SK-N-SH (cell line): ENCODE data around the gene BRAT1. TPM values are rescaled to one million over a fixed set of nuclear protein-coding genes. Genes with fewer than 3 reads are reported as not detected.

ENCODE experiments used
- CTCF ChIA-PET: fragments of 300-600, 350-600 bp; formaldehyde crosslinking; extraction: SDS; loops from one replicate; lab custom pipeline; 2021; lab: Yijun Ruan, JAX
- POLR2A ChIA-PET: fragments of 350-600 bp; sonication (Branson Sonifier 250); formaldehyde crosslinking; extraction: SDS; loops from one replicate; lab custom pipeline; 2020; ENCODE audit warnings: antibody characterized with exemption, inconsistent platforms; lab: Yijun Ruan, JAX
- DNase-seq: peaks from one replicate; pipeline ENCODE4 v3.0.0; 2012
- H2AFZ ChIP-seq: fragments of 200-600 bp; sonication (generic); 2 replicates; pipeline ENCODE4 v1.8.1; 2016; ENCODE audit warnings: antibody characterized with exemption, mild to moderate bottlenecking, low read depth
- H3F3A ChIP-seq: fragments of 200-600 bp; sonication (generic); replicated peaks from 2 replicates; pipeline ENCODE3; 2016; ENCODE audit warnings: antibody characterized with exemption, mild to moderate bottlenecking; ENCODE audit not compliant: insufficient read depth
- H3K27ac ChIP-seq, 2 experiments: fragments of 200-500 bp in 1 of 2; fragments of 200-600 bp in 1 of 2; sonication (Bioruptor generic) in 1 of 2; sonication (generic), shearing (Covaris generic) in 1 of 2; 2 replicates each; pipeline versions ENCODE4 v1.5.1 to v1.6.1; 2014 to 2016; ENCODE audit warnings: low read depth in 2 of 2, inconsistent platforms in 1 of 2, low read length in 1 of 2, mild to moderate bottlenecking in 1 of 2, mixed read lengths in 1 of 2
- H3K27me3 ChIP-seq: fragments of 200-600 bp; sonication (generic), shearing (Covaris generic); 2 replicates; pipeline ENCODE4 v1.6.1; 2016; ENCODE audit warnings: mixed run types; ENCODE audit not compliant: insufficient read depth
- H3K36me3 ChIP-seq, 2 experiments: fragments of 200-500 bp in 1 of 2; fragments of 200-600 bp in 1 of 2; sonication (Bioruptor generic) in 1 of 2; sonication (generic) in 1 of 2; replicated peaks in 1 of 2; 2 replicates each; pipeline versions ENCODE3 to v1.5.1; 2014 to 2016; ENCODE audit warnings: low read length in 1 of 2, mild to moderate bottlenecking in 1 of 2; ENCODE audit not compliant: insufficient read depth in 2 of 2, control insufficient read depth in 1 of 2
- H3K4me1 ChIP-seq, 2 experiments: fragments of 200-500 bp in 1 of 2; fragments of 200-600 bp in 1 of 2; sonication (Bioruptor generic) in 1 of 2; sonication (generic), shearing (Covaris generic) in 1 of 2; 2 replicates each; pipeline versions ENCODE4 v1.5.1 to v1.6.1; 2014 to 2016; ENCODE audit warnings: low read depth in 1 of 2, low read length in 1 of 2, mixed run types in 1 of 2; ENCODE audit not compliant: insufficient read depth in 2 of 2, control insufficient read depth in 1 of 2
- H3K4me2 ChIP-seq: fragments of 200-600 bp; sonication (generic), shearing (Covaris generic); 2 replicates; pipeline ENCODE4 v1.6.1; 2017; ENCODE audit warnings: mixed run types
- H3K4me3 ChIP-seq, 2 experiments: fragments of 200-500 bp in 1 of 2; fragments of 200-600 bp in 1 of 2; sonication (Bioruptor generic) in 1 of 2; sonication (generic), shearing (Covaris generic) in 1 of 2; 2 replicates each; pipeline versions ENCODE4 v1.5.1 to v1.8.1; 2014 to 2016; ENCODE audit warnings: low read depth in 2 of 2, inconsistent platforms in 1 of 2, low read length in 1 of 2, mild to moderate bottlenecking in 1 of 2, mixed read lengths in 1 of 2, moderate library complexity in 1 of 2
- H3K79me2 ChIP-seq: fragments of 200-600 bp; sonication (generic); 2 replicates; pipeline ENCODE4 v1.8.1; 2017; ENCODE audit warnings: mild to moderate bottlenecking; ENCODE audit not compliant: insufficient read depth
- H3K9ac ChIP-seq: fragments of 200-600 bp; sonication (generic); 2 replicates; pipeline ENCODE4 v1.6.1; 2017; ENCODE audit warnings: mixed run types
- H3K9me2 ChIP-seq: fragments of 200-600 bp; sonication (generic); 2 replicates; pipeline ENCODE4 v1.6.1; 2017; ENCODE audit warnings: mixed run types
- H3K9me3 ChIP-seq: fragments of 200-600 bp; sonication (generic); 2 replicates; pipeline ENCODE4 v1.6.1; 2017; ENCODE audit warnings: mixed run types, mild to moderate bottlenecking, moderate library complexity
- H4K20me1 ChIP-seq: fragments of 200-600 bp; sonication (generic); 2 replicates; pipeline ENCODE4 v1.6.1; 2017; ENCODE audit warnings: mild to moderate bottlenecking, mixed run types; ENCODE audit not compliant: insufficient read depth
- CHD2 ChIP-seq: fragments of 150-350 bp; IDR thresholded peaks from 2 replicates; pipeline ENCODE4 v1.6.1; 2018; ENCODE audit warnings: low read length; ENCODE audit not compliant: partially characterized antibody
- ELF1 ChIP-seq: IDR thresholded peaks from 2 replicates; pipeline ENCODE4 v1.4.0; 2012
- EZH2phosphoT487 ChIP-seq: fragments of 200-600 bp; sonication (generic); IDR thresholded peaks from 2 replicates; pipeline ENCODE4 v1.6.1; 2017; ENCODE audit warnings: low read depth, mixed run types, mild to moderate bottlenecking, antibody characterized with exemption, moderate library complexity, borderline replicate concordance
- FOSL2 ChIP-seq: IDR thresholded peaks from 2 replicates; pipeline ENCODE4 v1.4.0; 2012; ENCODE audit warnings: low read depth, mild to moderate bottlenecking, moderate library complexity, borderline replicate concordance
- FOXM1 ChIP-seq: IDR thresholded peaks from 2 replicates; pipeline ENCODE4 v1.4.0; 2012; ENCODE audit warnings: low read depth, mild to moderate bottlenecking
- GABPA ChIP-seq: IDR thresholded peaks from 2 replicates; pipeline ENCODE4 v1.4.0; 2012; ENCODE audit warnings: low read depth, mild to moderate bottlenecking
- JUND ChIP-seq: IDR thresholded peaks from 2 replicates; pipeline ENCODE4 v1.4.0; 2012
- MXI1 ChIP-seq: IDR thresholded peaks from 2 replicates; pipeline ENCODE4 v1.6.1; 2012; ENCODE audit warnings: mild to moderate bottlenecking, low read depth, low read length, improper control_type of control experiment
- RAD21 ChIP-seq: IDR thresholded peaks from 2 replicates; pipeline ENCODE4 v1.6.1; 2012; ENCODE audit warnings: mild to moderate bottlenecking, low read length
- RCOR1 ChIP-seq: fragments of 150-350 bp; IDR thresholded peaks from 2 replicates; pipeline ENCODE4 v1.6.1; 2017; ENCODE audit warnings: antibody characterized with exemption, low read length
- RFX5 ChIP-seq: IDR thresholded peaks from 2 replicates; pipeline ENCODE4 v1.6.1; 2012; ENCODE audit warnings: mild to moderate bottlenecking, improper control_type of control experiment, low read length
- SIN3A ChIP-seq: IDR thresholded peaks from 2 replicates; pipeline ENCODE4 v1.6.1; 2012; ENCODE audit warnings: low read depth, mild to moderate bottlenecking, low read length, moderate library complexity, borderline replicate concordance
- TCF12 ChIP-seq: IDR thresholded peaks from 2 replicates; pipeline ENCODE4 v1.4.0; 2012
- WGBS: methylation state at CpG from one replicate; pipeline ENCODE4 v1.1.6; 2017; ENCODE audit warnings: low lambda C conversion rate; 5-methylcytosine and 5-hydroxymethylcytosine counted together
- polyA plus RNA-seq, 3 experiments: library from polyadenylated mRNA; depleted of rRNA; stranded (reverse); fragments of >200 nt; gene quantifications; 2 replicates each; pipeline ENCODE4 v1.2.3, GENCODE V29; 2012
- TF ChIP-seq, protein P1 (sequence below): IDR thresholded peaks from 2 replicates; pipeline ENCODE4 v1.4.0; 2012; ENCODE audit warnings: low read depth
- TF ChIP-seq, protein P2 (sequence below): IDR thresholded peaks from 2 replicates; pipeline ENCODE4 v1.6.1; 2012; ENCODE audit warnings: mild to moderate bottlenecking, low read depth, low read length, moderate library complexity
- TF ChIP-seq, protein P3 (sequence below): fragments of 150-350 bp; IDR thresholded peaks from 2 replicates; pipeline ENCODE4 v1.6.1; 2016; ENCODE audit warnings: mild to moderate bottlenecking, low read depth, low read length
- TF ChIP-seq, protein P4 (sequence below): IDR thresholded peaks from 2 replicates; pipeline ENCODE4 v1.4.0; 2012; ENCODE audit warnings: low read depth, borderline replicate concordance

BRAT1 gene
- polyA plus RNA-seq, 1 of the 3 experiments (the other 2 are of a cell fraction) = 36.2 TPM

DNA sequence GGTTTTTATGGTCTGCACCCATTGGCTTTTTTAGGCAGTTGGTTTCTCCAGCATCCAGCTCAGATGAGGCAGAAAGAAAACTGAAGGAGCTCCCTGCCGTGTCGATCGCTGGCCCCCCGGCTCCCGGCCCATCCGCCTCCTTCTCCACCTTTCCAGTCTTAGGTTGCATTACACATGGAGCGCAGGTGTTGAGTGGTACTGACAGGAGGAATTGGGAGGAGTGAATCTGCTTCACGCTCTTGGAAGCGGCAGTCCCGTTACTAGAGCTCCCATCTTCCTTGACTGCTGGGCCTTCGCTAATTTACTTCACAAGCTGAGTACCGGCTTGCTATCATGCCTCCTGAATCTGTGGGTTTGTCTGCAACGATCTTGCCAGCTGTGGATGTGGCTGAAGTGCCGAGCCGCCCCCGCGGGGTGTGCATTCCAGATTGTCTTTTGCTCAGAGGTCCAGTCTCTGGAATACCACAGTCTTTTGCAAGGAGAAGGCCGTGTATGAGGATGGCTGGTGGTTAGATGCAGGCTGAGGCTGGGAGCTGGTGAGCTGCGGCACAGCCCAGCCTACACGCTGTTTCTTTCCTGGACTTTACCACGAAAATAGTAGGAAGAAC lies 20.5 kb upstream of the BRAT1 start (continued):
- TF ChIP-seq MXI1 (no peak), RAD21 (no peak), TCF12 (no peak)

DNA sequence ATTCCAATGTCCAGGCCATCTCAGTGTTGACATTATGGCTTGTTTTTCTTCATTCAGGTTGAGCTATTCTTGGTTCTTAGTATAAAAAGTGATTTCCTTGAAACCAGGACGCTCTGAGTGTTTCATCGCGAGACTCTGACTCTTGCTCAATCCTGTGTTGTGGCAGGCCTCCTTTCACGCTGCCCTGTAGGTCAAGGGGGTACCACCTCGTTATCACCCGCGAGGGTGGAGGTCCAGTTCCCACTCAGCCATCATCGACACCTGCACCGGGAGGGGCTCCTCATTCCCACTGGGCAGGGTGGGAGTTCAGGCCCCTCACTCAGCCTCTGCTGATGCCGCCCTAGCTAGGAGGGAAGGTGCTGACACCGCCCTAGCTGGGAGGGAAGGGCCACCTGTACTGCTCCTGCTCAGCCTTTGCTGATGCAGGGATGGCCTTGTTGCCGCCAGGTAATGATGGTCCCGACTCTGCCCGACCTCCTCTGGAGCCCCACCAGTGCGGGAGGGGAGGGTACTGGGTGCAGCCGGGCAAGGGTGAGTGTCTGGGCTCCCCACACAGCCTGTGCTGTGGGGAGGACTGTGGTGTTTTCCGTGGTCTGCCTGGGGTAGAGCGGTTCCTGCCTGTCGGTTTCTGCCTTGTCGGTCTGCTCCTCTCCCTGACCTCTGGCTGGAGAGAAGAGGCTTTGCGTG lies 19.9 kb upstream of the BRAT1 start:
- TF ChIP-seq SIN3A (no peak), EZH2phosphoT487 (no peak), RAD21 (no peak), RFX5 (no peak), GABPA (no peak), RCOR1 (no peak), ELF1 (no peak), CHD2 (no peak), JUND (no peak), FOSL2 (no peak), FOXM1 (no peak), TCF12 (no peak)
- TF ChIP-seq, protein P1, sequence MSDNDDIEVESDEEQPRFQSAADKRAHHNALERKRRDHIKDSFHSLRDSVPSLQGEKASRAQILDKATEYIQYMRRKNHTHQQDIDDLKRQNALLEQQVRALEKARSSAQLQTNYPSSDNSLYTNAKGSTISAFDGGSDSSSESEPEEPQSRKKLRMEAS = no peak
- TF ChIP-seq, protein P2, sequence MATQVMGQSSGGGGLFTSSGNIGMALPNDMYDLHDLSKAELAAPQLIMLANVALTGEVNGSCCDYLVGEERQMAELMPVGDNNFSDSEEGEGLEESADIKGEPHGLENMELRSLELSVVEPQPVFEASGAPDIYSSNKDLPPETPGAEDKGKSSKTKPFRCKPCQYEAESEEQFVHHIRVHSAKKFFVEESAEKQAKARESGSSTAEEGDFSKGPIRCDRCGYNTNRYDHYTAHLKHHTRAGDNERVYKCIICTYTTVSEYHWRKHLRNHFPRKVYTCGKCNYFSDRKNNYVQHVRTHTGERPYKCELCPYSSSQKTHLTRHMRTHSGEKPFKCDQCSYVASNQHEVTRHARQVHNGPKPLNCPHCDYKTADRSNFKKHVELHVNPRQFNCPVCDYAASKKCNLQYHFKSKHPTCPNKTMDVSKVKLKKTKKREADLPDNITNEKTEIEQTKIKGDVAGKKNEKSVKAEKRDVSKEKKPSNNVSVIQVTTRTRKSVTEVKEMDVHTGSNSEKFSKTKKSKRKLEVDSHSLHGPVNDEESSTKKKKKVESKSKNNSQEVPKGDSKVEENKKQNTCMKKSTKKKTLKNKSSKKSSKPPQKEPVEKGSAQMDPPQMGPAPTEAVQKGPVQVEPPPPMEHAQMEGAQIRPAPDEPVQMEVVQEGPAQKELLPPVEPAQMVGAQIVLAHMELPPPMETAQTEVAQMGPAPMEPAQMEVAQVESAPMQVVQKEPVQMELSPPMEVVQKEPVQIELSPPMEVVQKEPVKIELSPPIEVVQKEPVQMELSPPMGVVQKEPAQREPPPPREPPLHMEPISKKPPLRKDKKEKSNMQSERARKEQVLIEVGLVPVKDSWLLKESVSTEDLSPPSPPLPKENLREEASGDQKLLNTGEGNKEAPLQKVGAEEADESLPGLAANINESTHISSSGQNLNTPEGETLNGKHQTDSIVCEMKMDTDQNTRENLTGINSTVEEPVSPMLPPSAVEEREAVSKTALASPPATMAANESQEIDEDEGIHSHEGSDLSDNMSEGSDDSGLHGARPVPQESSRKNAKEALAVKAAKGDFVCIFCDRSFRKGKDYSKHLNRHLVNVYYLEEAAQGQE = no peak
- TF ChIP-seq, protein P3, sequence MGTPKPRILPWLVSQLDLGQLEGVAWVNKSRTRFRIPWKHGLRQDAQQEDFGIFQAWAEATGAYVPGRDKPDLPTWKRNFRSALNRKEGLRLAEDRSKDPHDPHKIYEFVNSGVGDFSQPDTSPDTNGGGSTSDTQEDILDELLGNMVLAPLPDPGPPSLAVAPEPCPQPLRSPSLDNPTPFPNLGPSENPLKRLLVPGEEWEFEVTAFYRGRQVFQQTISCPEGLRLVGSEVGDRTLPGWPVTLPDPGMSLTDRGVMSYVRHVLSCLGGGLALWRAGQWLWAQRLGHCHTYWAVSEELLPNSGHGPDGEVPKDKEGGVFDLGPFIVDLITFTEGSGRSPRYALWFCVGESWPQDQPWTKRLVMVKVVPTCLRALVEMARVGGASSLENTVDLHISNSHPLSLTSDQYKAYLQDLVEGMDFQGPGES = no peak
- TF ChIP-seq, protein P4, sequence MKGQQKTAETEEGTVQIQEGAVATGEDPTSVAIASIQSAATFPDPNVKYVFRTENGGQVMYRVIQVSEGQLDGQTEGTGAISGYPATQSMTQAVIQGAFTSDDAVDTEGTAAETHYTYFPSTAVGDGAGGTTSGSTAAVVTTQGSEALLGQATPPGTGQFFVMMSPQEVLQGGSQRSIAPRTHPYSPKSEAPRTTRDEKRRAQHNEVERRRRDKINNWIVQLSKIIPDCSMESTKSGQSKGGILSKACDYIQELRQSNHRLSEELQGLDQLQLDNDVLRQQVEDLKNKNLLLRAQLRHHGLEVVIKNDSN = no peak
- H3K9ac ChIP-seq = no peak overlapping the region
- H3K4me1 ChIP-seq = no peaks in the 10 kb centered on the region
- no peaks in the 10 kb centered on the region for H3K9me3 ChIP-seq
- H3F3A ChIP-seq = no peaks in the 10 kb centered on the region
- peaks cover 3 to 27% of the 10 kb centered on the region in 2 experiments for H3K36me3 ChIP-seq
- no peaks in the 10 kb centered on the region for H3K27me3 ChIP-seq
- no peak overlapping the region for H3K4me3 ChIP-seq
- 93% methylated on average over 21 of the region's 21 CpGs for WGBS
- CTCF ChIA-PET = interaction anchor here (1.5 to 2.7 kb wide), 5 partner anchors 8 to 106 kb away, joined by 5 to 10 read pairs (median 6); no protein-coding TSS in a partner anchor
- H3K9me2 ChIP-seq = no peaks in the 10 kb centered on the region
- H3K79me2 ChIP-seq = 0 out of 2 replicates have a peak, but pooled peaks cover 5% of the 10 kb centered on the region
- no peaks in the 10 kb centered on the region for H4K20me1 ChIP-seq
- POLR2A ChIA-PET = no interaction called here
- DNase-seq = no peak
- H2AFZ ChIP-seq = no peak overlapping the region
- H3K4me2 ChIP-seq = no peak overlapping the region
- H3K27ac ChIP-seq = no peak overlapping the region
